ENCODE data around the gene SEPTIN1. TPM values are rescaled to one million over a fixed set of nuclear protein-coding genes. Genes with fewer than 3 reads are reported as not detected.

The SEPTIN1 gene
- total RNA-seq, 1 experiment from 2014 or later = 1.4 TPM

DNA sequence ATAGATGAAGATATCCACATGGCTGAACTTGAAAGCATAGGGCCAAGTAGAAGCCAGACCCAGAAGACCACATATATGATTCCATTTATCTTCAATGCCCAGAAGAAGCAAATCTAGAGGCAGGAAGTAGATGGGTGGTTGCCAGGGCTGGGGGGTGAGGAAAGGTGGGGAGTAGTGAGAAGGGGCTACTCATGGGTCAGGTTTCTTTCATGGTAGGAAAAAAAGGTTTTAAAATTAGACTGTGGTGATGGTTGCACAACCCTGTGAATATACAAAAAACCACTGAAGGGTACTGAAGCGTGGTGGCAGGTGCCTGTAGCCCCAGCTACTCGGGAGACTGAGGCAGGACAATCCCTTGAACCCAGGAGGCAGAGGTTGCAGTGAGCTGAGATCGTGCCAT lies 32.7 kb downstream of the SEPTIN1 start:
- H3K4me3 Mint-ChIP-seq = no peak overlapping the region; a peak in 1 of 5 replicates
- peaks cover 25 to 53% (median 47%) of the 10 kb centered on the region in 3 experiments; a peak in 6 of 7 replicates for H3K36me3 Mint-ChIP-seq (ENCODE audit: insufficient read depth in 1 of 3, low read depth in 3 of 3)
- peak overlapping the region in 1 of 3 experiments; percentile 35; a peak in 3 of 7 replicates for H3K27ac Mint-ChIP-seq
- TF ChIP-seq, protein P1, sequence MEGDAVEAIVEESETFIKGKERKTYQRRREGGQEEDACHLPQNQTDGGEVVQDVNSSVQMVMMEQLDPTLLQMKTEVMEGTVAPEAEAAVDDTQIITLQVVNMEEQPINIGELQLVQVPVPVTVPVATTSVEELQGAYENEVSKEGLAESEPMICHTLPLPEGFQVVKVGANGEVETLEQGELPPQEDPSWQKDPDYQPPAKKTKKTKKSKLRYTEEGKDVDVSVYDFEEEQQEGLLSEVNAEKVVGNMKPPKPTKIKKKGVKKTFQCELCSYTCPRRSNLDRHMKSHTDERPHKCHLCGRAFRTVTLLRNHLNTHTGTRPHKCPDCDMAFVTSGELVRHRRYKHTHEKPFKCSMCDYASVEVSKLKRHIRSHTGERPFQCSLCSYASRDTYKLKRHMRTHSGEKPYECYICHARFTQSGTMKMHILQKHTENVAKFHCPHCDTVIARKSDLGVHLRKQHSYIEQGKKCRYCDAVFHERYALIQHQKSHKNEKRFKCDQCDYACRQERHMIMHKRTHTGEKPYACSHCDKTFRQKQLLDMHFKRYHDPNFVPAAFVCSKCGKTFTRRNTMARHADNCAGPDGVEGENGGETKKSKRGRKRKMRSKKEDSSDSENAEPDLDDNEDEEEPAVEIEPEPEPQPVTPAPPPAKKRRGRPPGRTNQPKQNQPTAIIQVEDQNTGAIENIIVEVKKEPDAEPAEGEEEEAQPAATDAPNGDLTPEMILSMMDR (conservative IDR thresholded peaks at IDR 0.05) = no peak
- Histone ChIP-seq H3K79me1 (ENCODE audit: insufficient read depth, low read depth, low read length, poor library complexity, severe bottlenecking) (peaks cover 8% of the 10 kb centered on the region), H3K9me3 (ENCODE audit: control insufficient read depth, low read depth, low read length) (no peaks in the 10 kb centered on the region), H3K14ac (ENCODE audit: insufficient read depth, low read length) (no peak overlapping the region), H3K27ac (ENCODE audit: insufficient read length, low read depth, low read length) (no peak overlapping the region), H4K91ac (ENCODE audit: insufficient read length, low read depth, low read length) (no peak overlapping the region), H4K20me1 (ENCODE audit: control insufficient read depth, insufficient read depth, insufficient read length) (no peaks in the 10 kb centered on the region), H3K4me2 (ENCODE audit: insufficient read depth, insufficient read length, low read length) (no peak overlapping the region), H2BK15ac (ENCODE audit: low read depth, low read length) (no peak overlapping the region), H3K56ac (ENCODE audit: insufficient read length, low read depth, low read length) (no peak overlapping the region), H3K4me1 (ENCODE audit: insufficient read depth, low read length) (no peaks in the 10 kb centered on the region), H2BK120ac (ENCODE audit: low read depth, low read length, poor library complexity, severe bottlenecking) (no peak overlapping the region), H3K4ac (ENCODE audit: low read depth, low read length) (no peak overlapping the region), H3K18ac (ENCODE audit: insufficient read length, low read depth, low read length) (no peak overlapping the region), H4K8ac (replicated peaks; ENCODE audit: insufficient read length, low read depth, low read length) (no peak overlapping the region), H2AK5ac (ENCODE audit: insufficient read length, low read length) (no peak overlapping the region), H2AFZ (ENCODE audit: low read length) (no peak overlapping the region), H3K27me3 (ENCODE audit: insufficient read depth, low read length) (no peaks in the 10 kb centered on the region), H2BK5ac (ENCODE audit: insufficient read length, low read length) (no peak overlapping the region), H2BK12ac (ENCODE audit: insufficient read length, low read depth, low read length) (no peak overlapping the region), H2BK20ac (ENCODE audit: low read depth, low read length, poor library complexity, severe bottlenecking) (no peak overlapping the region), H3K79me2 (ENCODE audit: insufficient read depth, low read length) (peaks cover 3% of the 10 kb centered on the region; the same call in 1 of the 2 replicates), H3K23ac (ENCODE audit: insufficient read length, low read depth, low read length) (no peak overlapping the region), H3K9ac (ENCODE audit: extremely low read depth, insufficient read length, low read length) (no peak overlapping the region), H3K23me2 (ENCODE audit: insufficient read length, low read depth, low read length, poor library complexity, severe bottlenecking) (peaks cover 5% of the 10 kb centered on the region), H4K5ac (ENCODE audit: insufficient read length, low read depth, low read length) (no peak overlapping the region), H3T11ph (ENCODE audit: low read length) (no peak overlapping the region)
- no peak for DNase-seq
- WGBS (ENCODE audit: extremely low coverage, insufficient read length, low lambda C conversion rate) = no CpG with 5 or more reads among the region's 3 CpGs
- H3K4me1 Mint-ChIP-seq = peaks cover 5 to 9% of the 10 kb centered on the region in 2 experiments
- no peaks in the 10 kb centered on the region for H3K9me3 Mint-ChIP-seq
- no peaks in the 10 kb centered on the region; the same call in 1 of the 2 replicates for H3K27me3 Mint-ChIP-seq (ENCODE audit: low read depth)
